OCI-LY3 (cell line): ENCODE results near the gene C1D.

ENCODE experiments used
- H2AFZ ChIP-seq: fragments of 200-600, 300-600 bp; shearing (Covaris generic); 2 replicates; pipeline ENCODE4 v1.6.0; 2014; ENCODE audit warnings: antibody characterized with exemption, low read depth, low read length
- H3K27ac ChIP-seq: fragments of 200-600, 300-600 bp; sonication (generic); 2 replicates; pipeline ENCODE4 v1.5.1; 2014; ENCODE audit warnings: mild to moderate bottlenecking, low read length, moderate library complexity, mixed read lengths
- H3K27me3 ChIP-seq: fragments of 200-600, 300-600 bp; sonication (generic); 2 replicates; pipeline ENCODE4 v1.6.1; 2014; ENCODE audit warnings: low read depth, low read length, mixed read lengths
- H3K36me3 ChIP-seq: fragments of 200-600, 300-600 bp; sonication (generic); replicated peaks from 2 replicates; pipeline ENCODE3; 2014; ENCODE audit warnings: low read depth, low read length, mixed read lengths
- H3K4me1 ChIP-seq: fragments of 300-600, 200-600 bp; sonication (generic); 2 replicates; pipeline ENCODE4 v1.6.1; 2014; ENCODE audit warnings: low read length, mixed read lengths
- H3K4me2 ChIP-seq: fragments of 200-600, 300-600 bp; sonication (generic); 2 replicates; pipeline ENCODE4 v1.6.1; 2014; ENCODE audit warnings: low read length, mixed read lengths
- H3K4me3 ChIP-seq: fragments of 300-600, 200-600 bp; sonication (generic); 2 replicates; pipeline ENCODE4 v1.5.1; 2014; ENCODE audit warnings: antibody characterized with exemption, mild to moderate bottlenecking, low read length, moderate library complexity
- H3K79me2 ChIP-seq: fragments of 300-600, 200-600 bp; shearing (Covaris generic); 2 replicates; pipeline ENCODE4 v1.6.1; 2014; ENCODE audit warnings: mild to moderate bottlenecking, low read length, mixed read lengths
- H3K9ac ChIP-seq: fragments of 300-600, 200-600 bp; shearing (Covaris generic); 2 replicates; pipeline ENCODE4 v1.6.0; 2014; ENCODE audit warnings: mild to moderate bottlenecking, low read length, moderate library complexity
- H3K9me3 ChIP-seq: fragments of 200-600, 300-600 bp; shearing (Covaris generic); 2 replicates; pipeline ENCODE4 v1.6.1; 2014; ENCODE audit warnings: low read length, mixed read lengths; ENCODE audit not compliant: insufficient read depth
- H4K20me1 ChIP-seq: fragments of 200-600, 300-600 bp; sonication (generic); 2 replicates; pipeline ENCODE4 v1.6.1; 2016; ENCODE audit warnings: low read length, mixed read lengths; ENCODE audit not compliant: insufficient read depth
- CTCF ChIP-seq: fragments of 200-600, 300-600 bp; sonication (generic); IDR thresholded peaks from 2 replicates; pipeline ENCODE4 v1.5.1; 2014; ENCODE audit warnings: antibody characterized with exemption, low read length, low read depth
- EZH2phosphoT487 ChIP-seq: fragments of 200-600 bp; shearing (Covaris generic); IDR thresholded peaks from 2 replicates; pipeline ENCODE4 v1.6.1; 2018; ENCODE audit warnings: antibody characterized with exemption, mixed run types, low read depth

The C1D gene

GRCh38 chr2:67993329-67993728 lies 69.5 kb downstream of the C1D start:
- Histone ChIP-seq H3K79me2 (no peaks in the 10 kb centered on the region), H3K9me3 (no peaks in the 10 kb centered on the region), H3K4me2 (no peak overlapping the region), H3K4me1 (no peaks in the 10 kb centered on the region), H3K36me3 (no peaks in the 10 kb centered on the region), H3K27me3 (no peaks in the 10 kb centered on the region), H3K9ac (no peak overlapping the region), H3K27ac (no peak overlapping the region), H2AFZ (no peak overlapping the region), H4K20me1 (no peaks in the 10 kb centered on the region), H3K4me3 (no peak overlapping the region)
- TF ChIP-seq EZH2phosphoT487 (no peak), CTCF (no peak)

GRCh38 chr2:67991456-67991855 lies 71.3 kb downstream of the C1D start:
- H3K36me3 ChIP-seq = no peaks in the 10 kb centered on the region
- no peaks in the 10 kb centered on the region for H3K9me3 ChIP-seq
- no peak overlapping the region for H3K4me3 ChIP-seq
- H3K27me3 ChIP-seq = no peaks in the 10 kb centered on the region
- no peak overlapping the region for H2AFZ ChIP-seq
- no peaks in the 10 kb centered on the region for H3K4me1 ChIP-seq
- H4K20me1 ChIP-seq = no peaks in the 10 kb centered on the region
- H3K27ac ChIP-seq = no peak overlapping the region
- TF ChIP-seq EZH2phosphoT487 = no peak
- no peak overlapping the region for H3K9ac ChIP-seq
- no peak overlapping the region for H3K4me2 ChIP-seq
- no peaks in the 10 kb centered on the region for H3K79me2 ChIP-seq
